Stomach (tissue), 4 donors: ENCODE measurements around the gene TMEM38A.

Experiments
- EP300 ChIP-seq: sonication (generic); formaldehyde crosslinking; IDR thresholded peaks from one replicate; pipeline ENCODE4 v1.6.1; 2017; ENCODE audit warnings: antibody characterized with exemption
- POLR2A ChIP-seq, 4 donors: fragments of 450-650 bp; IDR thresholded peaks; one replicate each; pipeline ENCODE4 v1.6.1; 2016; ENCODE audit warnings: antibody characterized with exemption in 4 of 4, control low read depth in 2 of 4, mild to moderate bottlenecking in 1 of 4, moderate library complexity in 1 of 4

- TF ChIP-seq POLR2A (IDR thresholded peaks at IDR 0.05) (no peak), EP300 (no peak)
Observed at GRCh38 chr19:16679811-16680210, 18.9 kb downstream of the TMEM38A start.
